ENCODE measurements around the gene EXOC3. TPM values are rescaled to one million over a fixed set of nuclear protein-coding genes. Genes with fewer than 3 reads are reported as not detected.

Gene EXOC3
- total RNA-seq, 1 experiment from 2014 or later: 63.8 TPM

DNA sequence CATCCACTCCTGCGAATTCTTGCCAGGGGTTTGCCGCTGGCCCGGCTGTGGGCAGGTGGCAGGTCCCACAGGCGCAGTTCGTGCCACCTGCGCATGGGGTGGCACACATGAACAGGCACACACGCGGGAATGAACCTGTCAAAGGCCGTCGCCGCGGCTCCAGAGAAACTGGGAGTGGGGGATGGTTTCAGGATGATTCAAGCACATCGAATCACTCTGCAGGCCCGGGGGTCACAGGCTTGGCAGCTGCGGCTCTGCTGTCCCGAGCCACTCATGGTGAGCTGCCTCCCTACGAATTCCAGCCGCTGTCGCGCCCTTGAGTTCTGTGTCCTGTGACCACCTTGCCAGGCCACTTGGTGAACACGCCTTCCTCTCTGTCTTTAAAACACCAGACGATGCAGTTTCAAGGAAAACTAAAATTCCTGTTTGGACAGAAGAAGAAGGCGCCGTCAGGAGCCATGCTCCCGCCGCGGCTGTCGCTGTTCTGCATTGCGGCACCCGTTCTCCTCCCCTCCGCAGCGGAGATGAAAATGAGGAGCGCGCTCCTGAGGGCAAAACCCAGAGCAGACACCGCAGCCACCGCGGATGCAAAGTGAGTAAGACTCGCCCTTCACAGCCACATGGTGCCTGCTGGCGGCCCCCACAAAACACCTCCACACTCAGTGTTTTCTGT, 15.4 kb upstream of the EXOC3 start:
- CTCF ChIA-PET: no interaction called here
- H3K27ac Mint-ChIP-seq (ENCODE audit: unreplicated experiment): no peak overlapping the region

DNA sequence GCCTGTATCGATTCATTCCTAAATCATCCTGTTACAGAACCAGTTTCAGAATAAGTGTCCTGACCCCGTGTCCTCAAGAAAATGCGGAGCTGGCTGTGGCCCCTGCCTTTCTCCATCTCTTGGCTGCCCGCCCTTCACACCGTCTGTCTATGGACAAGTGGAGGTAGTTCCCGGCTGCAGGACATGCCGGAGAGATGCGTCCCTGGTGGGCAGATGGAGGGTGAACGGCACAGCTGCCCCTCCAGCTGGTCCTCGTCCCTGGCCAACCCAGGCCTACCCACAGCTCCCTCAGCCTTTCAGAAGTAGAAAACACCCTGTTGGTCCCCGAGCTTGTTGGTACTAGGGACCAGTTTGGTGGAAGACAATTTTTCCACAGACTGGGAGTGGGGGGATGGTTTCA, 14.8 kb upstream of the EXOC3 start:
- CTCF ChIA-PET: no interaction called here
- no peak for DNase-seq
- intact Hi-C loops (cut with micrococcal nuclease; ENCODE audit: unreplicated experiment): no loop called here
- H3K27me3 Mint-ChIP-seq (ENCODE audit: unreplicated experiment): peaks cover 17% of the 10 kb centered on the region
- no peak overlapping the region for H3K27ac Mint-ChIP-seq (ENCODE audit: unreplicated experiment)
- BruUV-seq (replicated peaks): no TSS peak
- H3K4me3 Mint-ChIP-seq (ENCODE audit: low read depth, unreplicated experiment): no peak overlapping the region
- peaks cover 12% of the 10 kb centered on the region for H3K4me1 Mint-ChIP-seq (ENCODE audit: low read depth, unreplicated experiment)
- TF ChIP-seq, protein P1, sequence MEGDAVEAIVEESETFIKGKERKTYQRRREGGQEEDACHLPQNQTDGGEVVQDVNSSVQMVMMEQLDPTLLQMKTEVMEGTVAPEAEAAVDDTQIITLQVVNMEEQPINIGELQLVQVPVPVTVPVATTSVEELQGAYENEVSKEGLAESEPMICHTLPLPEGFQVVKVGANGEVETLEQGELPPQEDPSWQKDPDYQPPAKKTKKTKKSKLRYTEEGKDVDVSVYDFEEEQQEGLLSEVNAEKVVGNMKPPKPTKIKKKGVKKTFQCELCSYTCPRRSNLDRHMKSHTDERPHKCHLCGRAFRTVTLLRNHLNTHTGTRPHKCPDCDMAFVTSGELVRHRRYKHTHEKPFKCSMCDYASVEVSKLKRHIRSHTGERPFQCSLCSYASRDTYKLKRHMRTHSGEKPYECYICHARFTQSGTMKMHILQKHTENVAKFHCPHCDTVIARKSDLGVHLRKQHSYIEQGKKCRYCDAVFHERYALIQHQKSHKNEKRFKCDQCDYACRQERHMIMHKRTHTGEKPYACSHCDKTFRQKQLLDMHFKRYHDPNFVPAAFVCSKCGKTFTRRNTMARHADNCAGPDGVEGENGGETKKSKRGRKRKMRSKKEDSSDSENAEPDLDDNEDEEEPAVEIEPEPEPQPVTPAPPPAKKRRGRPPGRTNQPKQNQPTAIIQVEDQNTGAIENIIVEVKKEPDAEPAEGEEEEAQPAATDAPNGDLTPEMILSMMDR (IDR thresholded peaks at IDR 0.05; ENCODE audit: unreplicated experiment): no peak
- peaks cover 7% of the 10 kb centered on the region for H3K9me3 Mint-ChIP-seq (ENCODE audit: low read depth, unreplicated experiment)
- no peaks in the 10 kb centered on the region for H3K36me3 Mint-ChIP-seq (ENCODE audit: insufficient read depth, unreplicated experiment)

More for the DNA sequence above, 15.4 kb upstream of the EXOC3 start:
- Mint-ChIP-seq H3K9me3 (ENCODE audit: low read depth, unreplicated experiment) (peaks cover 7% of the 10 kb centered on the region), H3K36me3 (ENCODE audit: insufficient read depth, unreplicated experiment) (no peaks in the 10 kb centered on the region), H3K27me3 (ENCODE audit: unreplicated experiment) (peaks cover 17% of the 10 kb centered on the region), H3K4me3 (ENCODE audit: low read depth, unreplicated experiment) (no peak overlapping the region), H3K4me1 (ENCODE audit: low read depth, unreplicated experiment) (peaks cover 12% of the 10 kb centered on the region)
- intact Hi-C loops (cut with micrococcal nuclease; ENCODE audit: unreplicated experiment): no loop called here
- TF ChIP-seq, protein P1 (IDR thresholded peaks at IDR 0.05; ENCODE audit: unreplicated experiment): no peak
- no peak for DNase-seq
- BruUV-seq (replicated peaks): no TSS peak

GRCh38 chr5:428754-429452, 14.1 kb upstream of the EXOC3 start:
- Mint-ChIP-seq H3K27ac (ENCODE audit: unreplicated experiment) (no peak overlapping the region), H3K4me1 (ENCODE audit: low read depth, unreplicated experiment) (peaks cover 12% of the 10 kb centered on the region), H3K4me3 (ENCODE audit: low read depth, unreplicated experiment) (no peak overlapping the region), H3K9me3 (ENCODE audit: low read depth, unreplicated experiment) (peaks cover 7% of the 10 kb centered on the region), H3K27me3 (ENCODE audit: unreplicated experiment) (peaks cover 17% of the 10 kb centered on the region), H3K36me3 (ENCODE audit: insufficient read depth, unreplicated experiment) (no peaks in the 10 kb centered on the region)
- intact Hi-C loops (cut with micrococcal nuclease; ENCODE audit: unreplicated experiment): no loop called here
- no TSS peak for BruUV-seq (replicated peaks)
- TF ChIP-seq, protein P1 (IDR thresholded peaks at IDR 0.05; ENCODE audit: unreplicated experiment): no peak
- DNase-seq: no peak
- CTCF ChIA-PET: no interaction called here

GRCh38 chr5:429453-430188, 13.4 kb upstream of the EXOC3 start:
- Mint-ChIP-seq H3K27ac (ENCODE audit: unreplicated experiment) (no peak overlapping the region), H3K4me1 (ENCODE audit: low read depth, unreplicated experiment) (peaks cover 12% of the 10 kb centered on the region), H3K9me3 (ENCODE audit: low read depth, unreplicated experiment) (peaks cover 7% of the 10 kb centered on the region), H3K4me3 (ENCODE audit: low read depth, unreplicated experiment) (no peak overlapping the region), H3K27me3 (ENCODE audit: unreplicated experiment) (peaks cover 17% of the 10 kb centered on the region), H3K36me3 (ENCODE audit: insufficient read depth, unreplicated experiment) (no peaks in the 10 kb centered on the region)
- intact Hi-C loops (cut with micrococcal nuclease; ENCODE audit: unreplicated experiment): no loop called here
- BruUV-seq (replicated peaks): no TSS peak
- CTCF ChIA-PET: no interaction called here
- DNase-seq: no peak
- TF ChIP-seq, protein P1 (IDR thresholded peaks at IDR 0.05; ENCODE audit: unreplicated experiment): no peak
